Left ventricle myocardium inferior (tissue), 1 donor: ENCODE data around the gene ATP1A1. TPM values are rescaled to one million over a fixed set of nuclear protein-coding genes. Genes with fewer than 3 reads are reported as not detected.

Experiments used
- DNase-seq: peaks from one replicate; pipeline ENCODE4 v3.0.0-alpha.2; 2020
- H3K27ac ChIP-seq: fragments of 200-600 bp; replicated peaks from 2 replicates; pipeline ENCODE4 v1.8.0; 2021
- H3K27me3 ChIP-seq: fragments of 200-600 bp; 2 replicates; pipeline ENCODE4 v1.8.0; 2021; ENCODE audit warnings: low read depth
- H3K36me3 ChIP-seq: fragments of 200-600 bp; 2 replicates; pipeline ENCODE4 v1.8.0; 2021
- H3K4me1 ChIP-seq: fragments of 200-600 bp; 2 replicates; pipeline ENCODE4 v1.8.0; 2021
- H3K4me3 ChIP-seq: fragments of 200-600 bp; 2 replicates; pipeline ENCODE4 v1.8.0; 2021; ENCODE audit warnings: mild to moderate bottlenecking, moderate library complexity
- H3K9me3 ChIP-seq: fragments of 200-600 bp; replicated peaks from 2 replicates; pipeline ENCODE4 v1.8.0; 2021
- CTCF ChIP-seq: fragments of 200-600 bp; IDR thresholded peaks from 2 replicates; pipeline ENCODE4 v1.8.0; 2021; ENCODE audit warnings: antibody characterized with exemption, mild to moderate bottlenecking, borderline replicate concordance
- intact Hi-C: fragments of 100-400 bp; cut with micrococcal nuclease; formaldehyde crosslinking; loops from one replicate; pipeline ENCODE4 v1.11.0; 2022
- total RNA-seq: library from RNA; stranded (reverse); fragmentation: NEBNext Ultra II Directional; extraction: Animal tissue kit (Norgen Biotek cat#: 25700); gene quantifications from one replicate; pipeline ENCODE4 v1.2.1, GENCODE V29; 2021
- donor health status: DM: no; HTN: yes; CAD: no; lungs with severe emphysema.

ATP1A1 gene
- total RNA-seq, 1 donor from 2014 or later = 230 TPM

- no peaks in the 10 kb centered on the region for H3K4me1 ChIP-seq
- H3K27ac ChIP-seq = no peak overlapping the region
- H3K27me3 ChIP-seq = no peaks in the 10 kb centered on the region
- no peak overlapping the region for H3K4me3 ChIP-seq
- H3K36me3 ChIP-seq = no peaks in the 10 kb centered on the region
- intact Hi-C loops = no loop called here
- no peaks in the 10 kb centered on the region for H3K9me3 ChIP-seq
- DNase-seq = no peak
- no peak for TF ChIP-seq CTCF
Measured at GRCh38 chr1:116445534-116445933, 72.5 kb downstream of the ATP1A1 start.

DNA sequence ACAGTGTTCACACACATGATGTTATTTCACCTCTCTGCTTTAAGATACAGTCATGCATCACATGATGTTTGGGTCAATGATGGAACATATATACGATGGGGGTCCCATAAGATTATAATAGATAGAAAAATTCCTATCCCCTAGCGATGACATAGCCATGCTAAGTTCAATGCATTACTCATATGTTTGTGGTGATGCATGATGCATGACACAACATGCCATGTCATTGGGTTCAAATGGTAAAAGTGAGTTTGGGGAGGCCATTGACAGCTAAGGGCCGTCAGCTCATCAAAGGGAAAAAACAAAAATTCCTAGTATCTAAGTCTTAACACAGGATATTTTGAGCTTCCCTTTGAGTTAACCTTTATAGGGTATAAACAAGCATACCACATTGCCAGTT, 73.6 kb downstream of the ATP1A1 start:
- no peak for TF ChIP-seq CTCF
- Histone ChIP-seq H3K4me1 (no peaks in the 10 kb centered on the region), H3K27me3 (no peaks in the 10 kb centered on the region), H3K36me3 (no peaks in the 10 kb centered on the region), H3K9me3 (no peaks in the 10 kb centered on the region), H3K27ac (no peak overlapping the region), H3K4me3 (no peak overlapping the region)
- intact Hi-C loops = no loop called here
- no peak for DNase-seq

- Histone ChIP-seq H3K9me3 (no peaks in the 10 kb centered on the region), H3K27me3 (no peaks in the 10 kb centered on the region), H3K4me1 (no peaks in the 10 kb centered on the region), H3K4me3 (no peak overlapping the region), H3K27ac (no peak overlapping the region), H3K36me3 (no peaks in the 10 kb centered on the region)
- no peak for DNase-seq
- TF ChIP-seq CTCF = no peak
- intact Hi-C loops = no loop called here
Measured at GRCh38 chr1:116448785-116449385, 75.8 kb downstream of the ATP1A1 start.

DNA sequence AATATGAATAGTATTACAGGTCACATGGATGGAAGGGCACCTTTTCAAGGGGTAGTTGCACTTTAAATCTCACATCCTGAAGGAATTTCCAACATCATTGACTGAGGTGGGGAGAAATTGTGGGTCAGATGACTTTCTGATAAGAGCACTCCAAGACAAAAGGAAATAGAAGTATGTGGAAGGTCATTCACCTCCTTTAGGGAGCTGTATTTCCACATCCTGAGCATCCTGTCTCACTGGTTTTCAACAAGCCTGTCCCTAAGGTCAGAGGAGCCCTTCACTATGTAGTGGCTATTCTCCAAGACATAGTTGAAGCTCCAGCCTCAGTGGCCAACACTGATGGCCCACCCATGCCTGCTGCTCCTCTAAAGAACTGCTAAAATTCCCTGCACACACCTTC, 76.5 kb downstream of the ATP1A1 start:
- no peaks in the 10 kb centered on the region for H3K27me3 ChIP-seq
- intact Hi-C loops = no loop called here
- no peak overlapping the region for H3K4me3 ChIP-seq
- no peak for TF ChIP-seq CTCF
- H3K9me3 ChIP-seq = no peaks in the 10 kb centered on the region
- H3K27ac ChIP-seq = no peak overlapping the region
- no peaks in the 10 kb centered on the region for H3K4me1 ChIP-seq
- H3K36me3 ChIP-seq = no peaks in the 10 kb centered on the region
- no peak for DNase-seq

DNA sequence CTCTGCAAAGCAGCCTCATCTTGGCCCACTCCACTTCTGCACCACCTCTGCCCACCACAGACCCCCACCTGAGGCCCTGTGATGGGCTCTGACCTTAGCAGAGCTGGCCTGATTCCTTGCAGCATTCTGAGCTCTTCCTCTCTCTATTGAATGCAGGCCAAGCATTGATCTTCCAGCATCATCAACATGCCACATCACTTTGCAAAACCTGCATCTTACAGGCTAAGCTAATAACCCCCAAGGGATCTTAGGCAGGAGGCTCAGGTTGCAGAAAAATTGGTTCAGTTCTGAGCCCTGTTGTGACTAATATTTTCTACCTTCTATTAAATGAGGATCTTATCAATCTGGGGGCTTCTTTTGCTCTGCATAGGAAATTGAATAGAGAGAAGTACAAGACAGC, 78.7 kb downstream of the ATP1A1 start:
- Histone ChIP-seq H3K9me3 (no peaks in the 10 kb centered on the region), H3K4me1 (no peaks in the 10 kb centered on the region), H3K27me3 (no peaks in the 10 kb centered on the region), H3K27ac (no peak overlapping the region), H3K4me3 (no peak overlapping the region), H3K36me3 (no peaks in the 10 kb centered on the region)
- intact Hi-C loops = no loop called here
- no peak for DNase-seq
- no peak for TF ChIP-seq CTCF
